ENCODE measurements around the gene UBE2E1. TPM values are rescaled to one million over a fixed set of nuclear protein-coding genes. Genes with fewer than 3 reads are reported as not detected.

UBE2E1 gene
- total and polyA plus RNA-seq, 2 experiments from 2014 or later = 9.0 to 65.3 TPM

DNA sequence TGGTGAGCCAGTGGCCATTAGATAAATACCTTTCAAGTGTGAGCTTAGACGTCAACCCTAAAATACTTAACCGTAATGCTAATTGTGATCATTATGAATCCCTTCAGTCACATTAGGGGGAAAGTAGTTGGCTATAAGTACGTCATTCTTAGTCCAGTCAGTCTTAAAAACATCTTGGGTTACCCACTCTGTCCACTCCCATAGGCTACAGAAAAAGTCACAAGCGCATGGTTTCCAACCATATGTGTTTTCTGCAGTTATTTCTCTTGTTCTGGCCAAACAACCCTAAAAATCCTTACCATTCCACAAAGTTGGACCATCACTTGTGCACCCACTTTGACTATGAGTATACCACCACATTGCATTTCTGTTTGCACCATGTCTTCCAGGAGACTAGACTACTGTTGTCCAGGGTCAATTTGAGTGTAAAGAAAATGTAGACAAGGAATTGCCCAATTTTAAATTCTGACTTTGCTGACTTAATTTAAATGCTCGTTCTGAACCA lies 114.4 kb downstream of the UBE2E1 start:
- peaks cover 63% of the 10 kb centered on the region for H3F3A ChIP-seq (ENCODE audit: insufficient read depth)
- no peaks in the 10 kb centered on the region for H3K9me3 ChIP-seq (ENCODE audit: low read depth)
- 80 to 82% methylated on average over 5 of the region's 5 CpGs for WGBS, 2 experiments (ENCODE audit: low coverage in 1 of 2, low lambda C conversion rate in 2 of 2, missing lambda C conversion rate in 2 of 2)
- TF ChIP-seq EZH2phosphoT487 (IDR thresholded peaks at IDR 0.05; ENCODE audit: insufficient read depth, low read depth) (no peak), EZH2 (IDR thresholded peaks at IDR 0.05; ENCODE audit: insufficient read depth, poor library complexity, severe bottlenecking) (no peak)
- peaks cover 31% of the 10 kb centered on the region for H3K36me3 ChIP-seq (ENCODE audit: low read depth)
- H4K20me1 ChIP-seq (ENCODE audit: insufficient read depth) = peaks cover 17% of the 10 kb centered on the region
- H3K4me3 ChIP-seq = 0 out of 2 replicates have a peak overlapping the region, but pooled peaks have one; percentile 95
- H3K27me3 ChIP-seq (replicated peaks; ENCODE audit: insufficient read depth) = no peaks in the 10 kb centered on the region
- DNase-seq = no peak
- H3K4me2 ChIP-seq (ENCODE audit: unreplicated experiment) = no peak overlapping the region
- peaks cover 40% of the 10 kb centered on the region for H3K79me2 ChIP-seq (ENCODE audit: insufficient read depth)
- H3K27ac ChIP-seq = no peak overlapping the region; the same call in 1 of the 2 replicates
- H3K9me2 ChIP-seq (ENCODE audit: insufficient read depth) = no peaks in the 10 kb centered on the region
- in situ Hi-C loops (cut with MboI) = no loop called here
- H2AFZ ChIP-seq = no peak overlapping the region
- peaks cover 21% of the 10 kb centered on the region for H3K4me1 ChIP-seq (ENCODE audit: insufficient read depth)
- H3K9ac ChIP-seq = no peak overlapping the region

DNA sequence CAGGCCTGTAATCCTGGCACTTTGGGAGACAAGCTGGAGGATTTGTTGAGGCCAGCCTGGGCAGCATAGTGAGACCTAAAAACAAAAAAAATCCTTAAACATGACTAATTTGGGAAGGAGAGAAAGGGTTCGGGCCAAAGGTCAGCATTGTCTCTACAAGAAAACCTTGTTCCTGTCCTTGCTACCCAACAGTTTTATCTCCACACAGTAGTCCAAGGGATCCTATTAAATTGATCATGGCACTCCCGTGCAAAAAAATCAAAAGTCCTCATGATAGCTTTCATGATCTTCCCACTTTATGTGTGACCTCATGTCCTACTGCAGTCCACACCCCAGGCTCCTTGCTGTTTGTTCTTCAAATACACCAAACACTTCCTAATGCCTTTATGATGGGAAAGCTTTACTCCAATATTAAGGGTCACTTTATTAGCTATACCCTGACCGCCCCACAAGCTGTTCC lies 115.3 kb downstream of the UBE2E1 start:
- Histone ChIP-seq H3K9ac (no peak overlapping the region), H3K27me3 (replicated peaks; ENCODE audit: insufficient read depth) (no peaks in the 10 kb centered on the region), H3K4me1 (ENCODE audit: insufficient read depth) (peaks cover 13% of the 10 kb centered on the region), H3K4me3 (no peak overlapping the region), H3K36me3 (ENCODE audit: low read depth) (peaks cover 31% of the 10 kb centered on the region), H3K9me2 (ENCODE audit: insufficient read depth) (no peaks in the 10 kb centered on the region), H3K79me2 (ENCODE audit: insufficient read depth) (peaks cover 32% of the 10 kb centered on the region), H3F3A (ENCODE audit: insufficient read depth) (peaks cover 54% of the 10 kb centered on the region), H2AFZ (no peak overlapping the region), H4K20me1 (ENCODE audit: insufficient read depth) (peaks cover 17% of the 10 kb centered on the region), H3K27ac (no peak overlapping the region; the same call in 1 of the 2 replicates), H3K9me3 (ENCODE audit: low read depth) (no peaks in the 10 kb centered on the region), H3K4me2 (ENCODE audit: unreplicated experiment) (no peak overlapping the region)
- in situ Hi-C loops (cut with MboI) = no loop called here
- TF ChIP-seq EZH2 (IDR thresholded peaks at IDR 0.05; ENCODE audit: insufficient read depth, poor library complexity, severe bottlenecking) (no peak), EZH2phosphoT487 (IDR thresholded peaks at IDR 0.05; ENCODE audit: insufficient read depth, low read depth) (no peak)
- WGBS, 2 experiments (ENCODE audit: low coverage in 1 of 2, low lambda C conversion rate in 2 of 2, missing lambda C conversion rate in 2 of 2) = 97 to 99% methylated on average over 3 of the region's 3 CpGs
- peak; percentile 16 for DNase-seq

DNA sequence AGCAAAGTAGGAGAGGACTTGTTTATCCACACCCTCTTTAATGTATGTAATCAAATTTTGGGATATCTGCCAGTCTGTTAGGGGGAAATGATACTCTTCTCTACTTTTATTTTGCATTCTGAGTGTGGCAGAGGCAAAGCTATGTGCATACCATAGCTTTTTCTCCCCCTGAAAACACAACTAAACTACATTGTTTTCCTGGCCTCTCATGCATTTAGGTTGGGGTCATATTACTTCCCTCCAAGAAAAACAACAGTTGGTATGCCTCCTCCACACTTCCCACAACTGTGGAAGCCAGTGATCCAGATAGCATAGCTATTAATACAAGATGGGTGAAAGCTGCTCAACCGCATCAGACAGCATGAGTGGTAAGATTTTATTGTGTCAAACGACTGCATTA lies 118.0 kb downstream of the UBE2E1 start:
- 77 to 92% methylated on average over 2 of the region's 2 CpGs for WGBS, 2 experiments (ENCODE audit: low coverage in 1 of 2, low lambda C conversion rate in 2 of 2, missing lambda C conversion rate in 2 of 2)
- Histone ChIP-seq H4K20me1 (ENCODE audit: insufficient read depth) (peaks cover 11% of the 10 kb centered on the region), H3K9me3 (ENCODE audit: low read depth) (no peaks in the 10 kb centered on the region), H3K27ac (no peak overlapping the region), H3K9me2 (ENCODE audit: insufficient read depth) (no peaks in the 10 kb centered on the region), H3K4me3 (no peak overlapping the region), H3K36me3 (ENCODE audit: low read depth) (peaks cover 22% of the 10 kb centered on the region), H3F3A (ENCODE audit: insufficient read depth) (peaks cover 45% of the 10 kb centered on the region), H3K9ac (no peak overlapping the region), H3K79me2 (ENCODE audit: insufficient read depth) (peaks cover 10% of the 10 kb centered on the region), H3K4me2 (ENCODE audit: unreplicated experiment) (no peak overlapping the region), H3K27me3 (replicated peaks; ENCODE audit: insufficient read depth) (no peaks in the 10 kb centered on the region), H2AFZ (no peak overlapping the region), H3K4me1 (ENCODE audit: insufficient read depth) (peaks cover 16% of the 10 kb centered on the region)
- in situ Hi-C loops (cut with MboI) = no loop called here
- TF ChIP-seq EZH2phosphoT487 (IDR thresholded peaks at IDR 0.05; ENCODE audit: insufficient read depth, low read depth) = no peak
- no peak for DNase-seq

DNA sequence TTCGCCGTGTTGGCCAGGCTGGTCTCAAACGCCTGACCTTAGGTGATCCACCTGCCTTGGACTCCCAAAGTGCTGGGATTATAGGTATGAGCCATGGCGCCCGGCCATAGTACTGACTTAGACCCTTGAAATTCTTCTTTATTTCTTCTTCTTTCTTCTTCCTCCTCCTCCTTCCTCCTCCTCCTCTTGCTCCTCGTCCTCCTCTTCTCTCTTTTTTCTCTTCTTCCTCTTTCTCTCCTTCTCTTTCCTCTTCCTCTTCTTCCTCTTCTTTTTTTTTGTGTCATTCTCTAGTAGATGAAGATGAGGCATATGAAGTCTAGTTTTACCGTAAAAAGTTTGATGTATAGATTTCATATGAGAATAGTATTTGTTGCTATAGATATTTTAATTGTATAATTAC lies 120.5 kb downstream of the UBE2E1 start:
- no peak overlapping the region for H3K4me3 ChIP-seq
- H3K27me3 ChIP-seq (replicated peaks; ENCODE audit: insufficient read depth) = no peaks in the 10 kb centered on the region
- DNase-seq = no peak
- H3K4me1 ChIP-seq (ENCODE audit: insufficient read depth) = peaks cover 7% of the 10 kb centered on the region
- no peak overlapping the region for H3K27ac ChIP-seq
- in situ Hi-C loops (cut with MboI) = no loop called here
- H2AFZ ChIP-seq = no peak overlapping the region
- H4K20me1 ChIP-seq (ENCODE audit: insufficient read depth) = no peaks in the 10 kb centered on the region
- 94 to 97% methylated on average over 7 of the region's 7 CpGs for WGBS, 2 experiments (ENCODE audit: low coverage in 1 of 2, low lambda C conversion rate in 2 of 2, missing lambda C conversion rate in 2 of 2)
- no peaks in the 10 kb centered on the region for H3K79me2 ChIP-seq (ENCODE audit: insufficient read depth)
- H3K9me2 ChIP-seq (ENCODE audit: insufficient read depth) = no peaks in the 10 kb centered on the region
- H3K36me3 ChIP-seq (ENCODE audit: low read depth) = no peaks in the 10 kb centered on the region
- H3F3A ChIP-seq (ENCODE audit: insufficient read depth) = peaks cover 26% of the 10 kb centered on the region
- no peaks in the 10 kb centered on the region for H3K9me3 ChIP-seq (ENCODE audit: low read depth)
- TF ChIP-seq EZH2phosphoT487 (IDR thresholded peaks at IDR 0.05; ENCODE audit: insufficient read depth, low read depth) (no peak), EZH2 (IDR thresholded peaks at IDR 0.05; ENCODE audit: insufficient read depth, poor library complexity, severe bottlenecking) (no peak)
- no peak overlapping the region for H3K4me2 ChIP-seq (ENCODE audit: unreplicated experiment)
- H3K9ac ChIP-seq = no peak overlapping the region

Data from GM23248 (cell line).